Tibial nerve (tissue), 3 donors: Measurements from ENCODE around the gene GREM2.

Experiments
- CTCF ChIP-seq, 5 experiments: fragments of 200-600 bp in 3 of 5; fragments of 450-650 bp in 2 of 5; sonication (generic) in 3 of 5; IDR thresholded peaks; one replicate each; pipeline ENCODE4 v1.5.1; 2016 to 2019; ENCODE audit warnings: antibody characterized with exemption in 5 of 5, mild to moderate bottlenecking in 3 of 5, moderate library complexity in 2 of 5
- POLR2A ChIP-seq, 2 donors: fragments of 450-650 bp; IDR thresholded peaks; one replicate each; pipeline ENCODE4 v1.6.1; 2017; ENCODE audit warnings: antibody characterized with exemption in 2 of 2, mild to moderate bottlenecking in 2 of 2, moderate library complexity in 2 of 2

- TF ChIP-seq POLR2A (IDR thresholded peaks at IDR 0.05) (no peak), CTCF (IDR thresholded peaks at IDR 0.05) (no peak)
Observed at GRCh38 chr1:240484804-240485443, 127.0 kb downstream of the GREM2 start.
